HEK293T (cell line): Measurements from ENCODE around the gene RNF227.

Experiments used
- CTCF ChIA-PET: fragments of 350-600 bp; formaldehyde crosslinking; extraction: SDS; loops from one replicate; lab custom pipeline; 2021; ENCODE audit warnings: antibody characterized with exemption, inconsistent platforms; lab: Yijun Ruan, JAX
- POLR2A ChIA-PET: fragments of 350-600 bp; formaldehyde crosslinking; extraction: SDS; loops from one replicate; lab custom pipeline; 2020; ENCODE audit warnings: antibody characterized with exemption, inconsistent platforms; lab: Yijun Ruan, JAX
- DNase-seq: peaks from one replicate; pipeline ENCODE4 v3.0.0; 2012; ENCODE audit warnings: mixed read lengths; ENCODE audit errors: extremely low spot score
- ARNT ChIP-seq: fragments of 450-650 bp; IDR thresholded peaks from 2 replicates; pipeline ENCODE4 v1.6.1; 2017; ENCODE audit warnings: mild to moderate bottlenecking
- BHLHE40 ChIP-seq: fragments of 450-650 bp; IDR thresholded peaks from 2 replicates; pipeline ENCODE4 v1.6.1; 2016; ENCODE audit warnings: mild to moderate bottlenecking, moderate library complexity, borderline replicate concordance
- CTBP1 ChIP-seq: fragments of 450-650 bp; IDR thresholded peaks from 2 replicates; pipeline ENCODE4 v1.6.1; 2016; ENCODE audit warnings: borderline replicate concordance
- ELF4 ChIP-seq: fragments of 450-650 bp; IDR thresholded peaks from 2 replicates; pipeline ENCODE4 v1.6.1; 2017; ENCODE audit warnings: antibody characterized with exemption
- FOXA1 ChIP-seq: fragments of 450-650 bp; IDR thresholded peaks from 2 replicates; pipeline ENCODE4 v1.6.1; 2016; ENCODE audit warnings: mild to moderate bottlenecking
- FOXK2 ChIP-seq: fragments of 450-650 bp; IDR thresholded peaks from 2 replicates; pipeline ENCODE4 v1.6.1; 2016; ENCODE audit warnings: mild to moderate bottlenecking
- FOXM1 ChIP-seq: fragments of 450-650 bp; IDR thresholded peaks from 2 replicates; pipeline ENCODE4 v1.6.1; 2017; ENCODE audit warnings: mild to moderate bottlenecking, borderline replicate concordance
- HDGF ChIP-seq: fragments of 450-650 bp; IDR thresholded peaks from 2 replicates; pipeline ENCODE4 v1.6.1; 2017; ENCODE audit warnings: antibody characterized with exemption, borderline replicate concordance
- L3MBTL2 ChIP-seq: fragments of 450-650 bp; conservative IDR thresholded peaks from 2 replicates; pipeline ENCODE4 v1.6.1; 2016; ENCODE audit warnings: mild to moderate bottlenecking
- LEF1 ChIP-seq: fragments of 450-650 bp; IDR thresholded peaks from 2 replicates; pipeline ENCODE4 v1.6.1; 2017; ENCODE audit warnings: mild to moderate bottlenecking, borderline replicate concordance
- NFRKB ChIP-seq: fragments of 450-650 bp; IDR thresholded peaks from 2 replicates; pipeline ENCODE4 v1.6.1; 2016; ENCODE audit warnings: mild to moderate bottlenecking, moderate library complexity
- SP1 ChIP-seq: fragments of 450-650 bp; IDR thresholded peaks from 2 replicates; pipeline ENCODE4 v1.6.1; 2017
- SUZ12 ChIP-seq: fragments of 450-650 bp; IDR thresholded peaks from 2 replicates; pipeline ENCODE4 v1.6.1; 2016; ENCODE audit warnings: mild to moderate bottlenecking
- TARDBP ChIP-seq: fragments of 450-650 bp; IDR thresholded peaks from 2 replicates; pipeline ENCODE4 v1.6.1; 2016
- ZNF384 ChIP-seq: fragments of 450-650 bp; IDR thresholded peaks from 2 replicates; pipeline ENCODE4 v1.6.1; 2016
- TF ChIP-seq, protein P1 (sequence below): fragments of 450-650 bp; IDR thresholded peaks from 2 replicates; pipeline ENCODE4 v1.6.1; 2016

The RNF227 gene

DNA sequence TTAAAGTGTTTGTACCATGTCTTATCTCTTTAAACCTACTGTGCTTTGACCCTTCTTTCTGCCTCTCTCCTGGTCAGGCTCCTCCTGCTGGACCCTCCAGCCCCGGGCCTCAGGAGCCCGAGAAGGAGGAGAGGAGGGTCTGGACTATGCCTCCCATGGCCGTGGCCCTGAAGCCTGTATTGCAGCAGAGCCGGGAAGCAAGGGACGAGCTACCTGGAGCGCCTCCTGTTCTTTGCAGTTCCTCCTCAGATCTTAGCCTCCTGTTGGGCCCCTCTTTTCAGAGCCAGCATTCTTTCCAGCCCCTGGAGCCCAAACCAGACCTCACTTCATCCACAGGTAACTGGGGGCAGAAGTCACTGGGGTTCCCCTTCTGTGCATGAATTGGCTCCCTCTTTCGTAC is 29.6 kb upstream of the RNF227 start:
- ChIA-PET POLR2A (interaction anchor here (5.7 kb wide), 1 partner anchor 13 kb away, joined by 48 read pairs; the partner anchor contains the start of genes CNTROB and TRAPPC1), CTCF (interaction anchor here (1.1 kb wide), 1 partner anchor 13 kb away, joined by 3 read pairs; no protein-coding TSS in a partner anchor)
- no peak for TF ChIP-seq FOXA1
- TF ChIP-seq NFRKB = no peak
- no peak for TF ChIP-seq LEF1
- TF ChIP-seq TARDBP = no peak
- no peak for TF ChIP-seq ELF4
- no peak for DNase-seq

DNA sequence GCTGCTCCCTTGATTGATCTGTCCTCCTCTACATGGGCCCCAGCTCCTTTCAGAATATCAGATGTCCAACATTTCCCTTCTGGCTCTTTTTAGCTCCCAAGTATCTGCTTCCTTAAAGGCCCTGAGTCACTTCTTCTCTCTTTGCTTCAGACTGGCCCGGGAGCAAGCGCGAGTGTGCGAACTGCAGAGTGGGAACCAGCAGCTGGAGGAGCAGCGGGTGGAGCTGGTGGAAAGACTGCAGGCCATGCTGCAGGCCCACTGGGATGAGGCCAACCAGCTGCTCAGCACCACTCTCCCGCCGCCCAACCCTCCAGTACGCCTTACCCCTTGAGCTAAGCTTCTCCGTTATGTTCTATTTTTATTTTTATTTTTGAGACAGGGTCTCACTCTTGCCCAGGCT is 28.2 kb upstream of the RNF227 start:
- POLR2A ChIA-PET = interaction anchor here (1.2 to 5.7 kb wide), 3 partner anchors 12 to 46 kb away, joined by 3 to 48 read pairs (median 7); partner anchors contain the start of genes CNTROB, RNF227 and TRAPPC1
- no peak for TF ChIP-seq FOXM1
- TF ChIP-seq TARDBP = no peak
- TF ChIP-seq NFRKB = no peak
- TF ChIP-seq ZNF384 = no peak
- TF ChIP-seq, protein P1, sequence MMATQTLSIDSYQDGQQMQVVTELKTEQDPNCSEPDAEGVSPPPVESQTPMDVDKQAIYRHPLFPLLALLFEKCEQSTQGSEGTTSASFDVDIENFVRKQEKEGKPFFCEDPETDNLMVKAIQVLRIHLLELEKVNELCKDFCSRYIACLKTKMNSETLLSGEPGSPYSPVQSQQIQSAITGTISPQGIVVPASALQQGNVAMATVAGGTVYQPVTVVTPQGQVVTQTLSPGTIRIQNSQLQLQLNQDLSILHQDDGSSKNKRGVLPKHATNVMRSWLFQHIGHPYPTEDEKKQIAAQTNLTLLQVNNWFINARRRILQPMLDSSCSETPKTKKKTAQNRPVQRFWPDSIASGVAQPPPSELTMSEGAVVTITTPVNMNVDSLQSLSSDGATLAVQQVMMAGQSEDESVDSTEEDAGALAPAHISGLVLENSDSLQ = no peak
- no peak for TF ChIP-seq FOXK2
- no peak for TF ChIP-seq ARNT
- TF ChIP-seq L3MBTL2 = no peak
- TF ChIP-seq LEF1 = no peak
- TF ChIP-seq SP1 = no peak
- no peak for TF ChIP-seq ELF4
- no peak for TF ChIP-seq FOXA1
- TF ChIP-seq HDGF = no peak
- TF ChIP-seq CTBP1 = no peak
- TF ChIP-seq BHLHE40 = no peak
- no peak for TF ChIP-seq SUZ12
- DNase-seq = no peak
- CTCF ChIA-PET = interaction anchor here (1.2 kb wide), 1 partner anchor 31 kb away, joined by 4 read pairs; no protein-coding TSS in a partner anchor

DNA sequence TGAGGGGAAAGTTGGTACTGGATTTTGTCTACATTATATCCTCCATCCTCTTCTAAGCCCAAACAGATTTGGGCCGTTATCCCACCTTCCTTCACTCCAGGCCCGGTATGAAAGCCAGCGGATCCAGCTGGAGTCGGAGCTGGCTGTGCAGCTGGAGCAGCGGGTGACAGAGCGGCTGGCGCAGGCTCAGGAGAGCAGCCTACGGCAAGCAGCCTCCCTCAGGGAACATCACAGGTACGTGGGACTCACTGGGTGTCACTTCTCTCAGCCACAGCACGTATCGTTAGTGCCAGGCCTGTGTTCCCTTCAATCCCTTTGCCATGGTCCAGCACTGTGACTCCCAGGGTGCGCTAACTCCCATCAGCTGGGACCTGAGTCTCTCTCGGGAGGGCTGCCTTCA is 27.2 kb upstream of the RNF227 start:
- ChIA-PET POLR2A (interaction anchor here (1.5 to 5.7 kb wide), 2 partner anchors 11 to 47 kb away, joined by 3 to 48 read pairs; partner anchors contain the start of genes CNTROB and TRAPPC1), CTCF (interaction anchor here (0.7 to 1.2 kb wide), 2 partner anchors 30 to 99 kb away, joined by 3 to 4 read pairs; no protein-coding TSS in a partner anchor)
- no peak for DNase-seq
- TF ChIP-seq SUZ12 (no peak), LEF1 (no peak), FOXK2 (no peak), TARDBP (no peak), L3MBTL2 (no peak), FOXA1 (no peak)

DNA sequence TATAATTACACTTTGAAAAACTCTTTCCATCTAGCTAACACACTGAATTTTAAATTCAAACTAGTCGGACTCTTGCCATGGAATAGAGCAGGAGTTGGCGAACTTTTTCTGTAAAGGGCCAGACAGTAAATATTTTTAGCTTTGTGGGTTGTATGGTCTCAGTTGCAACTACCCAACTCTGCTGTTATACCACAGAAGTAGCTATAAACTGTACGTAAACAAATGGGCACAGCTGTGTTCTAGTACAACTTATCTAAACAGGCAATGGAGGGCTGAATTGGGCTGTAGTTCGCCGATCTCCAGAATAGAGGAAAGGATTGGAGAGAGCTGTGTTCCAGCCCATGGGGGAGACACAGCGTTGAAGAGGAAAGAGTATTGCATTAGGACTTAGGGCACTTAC is 24.7 kb upstream of the RNF227 start:
- CTCF ChIA-PET = no interaction called here
- DNase-seq = no peak
- TF ChIP-seq HDGF (no peak), SUZ12 (no peak), ZNF384 (no peak), L3MBTL2 (no peak), FOXA1 (no peak), ARNT (no peak), ELF4 (no peak), NFRKB (no peak), TARDBP (no peak), CTBP1 (no peak), LEF1 (no peak), FOXM1 (no peak), BHLHE40 (no peak), FOXK2 (no peak), SP1 (no peak)
- TF ChIP-seq, protein P1 = no peak

DNA sequence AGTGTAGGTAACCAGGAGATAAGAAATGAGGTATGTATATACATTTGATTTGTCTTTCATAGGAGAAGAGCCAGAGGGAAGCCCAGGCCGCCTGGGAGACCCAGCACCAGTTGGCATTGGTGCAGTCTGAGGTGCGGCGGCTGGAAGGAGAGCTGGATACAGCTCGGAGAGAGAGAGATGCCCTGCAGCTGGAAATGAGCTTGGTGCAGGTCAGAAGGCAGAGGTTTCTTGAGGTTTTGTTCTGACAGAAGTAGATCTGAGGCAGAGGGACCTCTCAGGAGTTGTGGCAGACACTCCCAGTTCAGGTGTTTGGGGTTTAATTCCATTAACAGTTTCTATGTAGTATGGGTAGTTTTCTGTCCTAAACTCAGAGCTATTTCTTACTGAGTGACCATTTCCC is 23.9 kb upstream of the RNF227 start:
- no peak for DNase-seq
- TF ChIP-seq BHLHE40 = no peak
- CTCF ChIA-PET = no interaction called here
- POLR2A ChIA-PET = interaction anchor here (0.6 to 1.2 kb wide), 3 partner anchors 10 to 263 kb away, joined by 3 read pairs; partner anchors contain the start of gene RNF227

More for the DNA sequence above, 24.7 kb upstream of the RNF227 start:
- POLR2A ChIA-PET = interaction anchor here (0.7 to 1.5 kb wide), 2 partner anchors 8 to 25 kb away, joined by 3 to 12 read pairs; partner anchors contain the start of genes CNTROB, RNF227 and TRAPPC1

DNA sequence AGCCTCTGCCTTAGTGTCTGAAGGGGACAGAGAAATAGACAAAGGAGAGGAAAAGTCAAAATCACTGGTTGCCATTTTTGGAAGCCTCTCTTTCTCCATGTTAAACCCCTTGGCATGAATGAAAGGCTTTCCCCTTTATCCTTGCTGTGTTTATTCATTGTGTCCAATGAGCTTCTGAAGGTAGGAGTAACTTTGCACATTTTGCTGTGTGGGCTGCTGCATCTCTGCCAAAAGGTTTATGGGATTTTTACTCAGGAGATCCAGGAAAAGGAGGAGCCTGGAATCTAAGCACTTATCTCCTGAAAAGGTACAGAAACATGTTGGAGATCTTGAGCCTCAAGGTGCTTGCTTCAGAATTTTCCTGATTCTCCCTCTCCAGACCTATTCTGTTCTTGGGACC is 19.8 kb upstream of the RNF227 start:
- no peak for TF ChIP-seq NFRKB
- TF ChIP-seq ARNT = no peak
- TF ChIP-seq ZNF384 = no peak
- TF ChIP-seq TARDBP = no peak
- TF ChIP-seq FOXM1 = no peak
- TF ChIP-seq FOXK2 = no peak
- TF ChIP-seq L3MBTL2 = no peak
- TF ChIP-seq SUZ12 = no peak
- TF ChIP-seq SP1 = no peak
- no peak for TF ChIP-seq HDGF
- no peak for TF ChIP-seq CTBP1
- TF ChIP-seq, protein P1 = no peak
- TF ChIP-seq ELF4 = no peak
- no peak for TF ChIP-seq BHLHE40
- DNase-seq = no peak
- ChIA-PET POLR2A (interaction anchor here (0.7 to 0.8 kb wide), 2 partner anchors 20 to 48 kb away, joined by 4 to 5 read pairs; partner anchors contain the start of gene RNF227), CTCF (no interaction called here)
